Measurements from ENCODE around the gene NDUFAF7. TPM values are rescaled to one million over a fixed set of nuclear protein-coding genes. Genes with fewer than 3 reads are reported as not detected.
"Not testable (repeated sequence)": the region's sequence is repeated elsewhere in the genome, so short reads cannot be mapped to it uniquely, and the experiment has no call there.

Gene NDUFAF7
- total and polyA plus RNA-seq, 2 of the 13 experiments (the other 11 are each of a cell fraction or from before 2014, with no cell fraction given) = 27.0 to 40.8 TPM

- CTCF ChIA-PET (ENCODE audit: low intra/inter-chr PET ratio, low total read pairs); H2AFZ ChIP-seq (ENCODE audit: low read length); H3K9me3 ChIP-seq (ENCODE audit: low read length); ATAC-seq; intact Hi-C loops (cut with micrococcal nuclease; ENCODE audit: unreplicated experiment); H3K4me2 ChIP-seq (ENCODE audit: low read depth, low read length); H3K27ac ChIP-seq (ENCODE audit: extremely low read length, insufficient read depth, low read length); H4K20me1 ChIP-seq (ENCODE audit: insufficient read depth, low read length); in situ Hi-C loops (cut with HindIII; ENCODE audit: extremely low pct_ligation_motif_present, low pct_unique_long_range_greater_than_20kb); H3K4me1 ChIP-seq (ENCODE audit: insufficient read depth, low read length); POLR2A ChIA-PET; H3K9ac ChIP-seq (ENCODE audit: insufficient read depth, low read depth, low read length); H3K27me3 ChIP-seq (ENCODE audit: control insufficient read depth in 1 of 2, insufficient read depth in 2 of 2, low read length in 2 of 2); DNase-seq (ENCODE audit: low spot score); H3K4me3 ChIP-seq (replicated peaks in 1 of 3; ENCODE audit: insufficient read depth in 1 of 3, low read depth in 2 of 3, low read length in 3 of 3); FAIRE-seq; BruUV-seq (replicated peaks): not testable (repeated sequence)
- Histone ChIP-seq H3K79me2 (ENCODE audit: insufficient read depth, low read length) (peaks cover 21% of the 10 kb centered on the region), H3K36me3 (replicated peaks in 1 of 2; ENCODE audit: control insufficient read depth in 1 of 2, insufficient read depth in 2 of 2, low read length in 2 of 2) (peaks cover 3 to 21% of the 10 kb centered on the region in 2 experiments; a peak in 4 of 5 replicates)
- 94% methylated on average over 2 of the region's 2 CpGs for WGBS (ENCODE audit: low lambda C conversion rate)
- TF ChIP-seq ZNF460 (CRISPR knock-in tag; IDR thresholded peaks at IDR 0.05; ENCODE audit: borderline replicate concordance) (peak; percentile 57; the same call in 1 of the 2 replicates), CEBPG (CRISPR knock-in tag; IDR thresholded peaks at IDR 0.05) (0 out of 2 replicates have a peak, but pooled peaks have one; percentile 13), CEBPB (IDR thresholded peaks at IDR 0.05; ENCODE audit: borderline replicate concordance, low read depth, low read length) (peak; percentile 55)
Measured at GRCh38 chr2:37294858-37295257, 63.4 kb downstream of the NDUFAF7 start.

- DNase-seq (ENCODE audit: low spot score) (no peak), ATAC-seq (no peak), FAIRE-seq (no peak)
- no peaks in the 10 kb centered on the region for H3K27me3 ChIP-seq (ENCODE audit: control insufficient read depth in 1 of 2, insufficient read depth in 2 of 2, low read length in 2 of 2)
- H2AFZ ChIP-seq (ENCODE audit: low read length) = no peak overlapping the region
- H3K4me3 ChIP-seq (replicated peaks in 1 of 3; ENCODE audit: insufficient read depth in 1 of 3, low read depth in 2 of 3, low read length in 3 of 3) = no peak overlapping the region
- H4K20me1 ChIP-seq (ENCODE audit: insufficient read depth, low read length) = no peaks in the 10 kb centered on the region
- H3K27ac ChIP-seq (ENCODE audit: extremely low read length, insufficient read depth, low read length) = no peak overlapping the region
- peaks cover 28% of the 10 kb centered on the region for H3K79me2 ChIP-seq (ENCODE audit: insufficient read depth, low read length)
- 96% methylated on average over 1 of the region's 1 CpG for WGBS (ENCODE audit: low lambda C conversion rate)
- TF ChIP-seq RFXANK (CRISPR knock-in tag; IDR thresholded peaks at IDR 0.05) (no peak), ARID2 (CRISPR knock-in tag; IDR thresholded peaks at IDR 0.05; ENCODE audit: borderline replicate concordance) (no peak)
- intact Hi-C loops (cut with micrococcal nuclease; ENCODE audit: unreplicated experiment) = no loop called here
- ChIA-PET CTCF (ENCODE audit: low intra/inter-chr PET ratio, low total read pairs) (no interaction called here), POLR2A (no interaction called here)
- no peaks in the 10 kb centered on the region for H3K9me3 ChIP-seq (ENCODE audit: low read length)
- H3K4me1 ChIP-seq (ENCODE audit: insufficient read depth, low read length) = no peaks in the 10 kb centered on the region
- no peak overlapping the region for H3K9ac ChIP-seq (ENCODE audit: insufficient read depth, low read depth, low read length)
- no TSS peak for BruUV-seq (replicated peaks)
- in situ Hi-C loops (cut with HindIII; ENCODE audit: extremely low pct_ligation_motif_present, low pct_unique_long_range_greater_than_20kb) = no loop called here
- H3K36me3 ChIP-seq (replicated peaks in 1 of 2; ENCODE audit: control insufficient read depth in 1 of 2, insufficient read depth in 2 of 2, low read length in 2 of 2) = peaks cover 3 to 18% of the 10 kb centered on the region in 2 experiments; a peak in 4 of 5 replicates
- no peak overlapping the region for H3K4me2 ChIP-seq (ENCODE audit: low read depth, low read length)
Measured at GRCh38 chr2:37295469-37296073, 64.1 kb downstream of the NDUFAF7 start.
